ENCODE measurements around the gene ACKR3. TPM values are rescaled to one million over a fixed set of nuclear protein-coding genes. Genes with fewer than 3 reads are reported as not detected.

The ACKR3 gene
- total RNA-seq, 1 donor from 2014 or later, result 23.3 TPM

DNA sequence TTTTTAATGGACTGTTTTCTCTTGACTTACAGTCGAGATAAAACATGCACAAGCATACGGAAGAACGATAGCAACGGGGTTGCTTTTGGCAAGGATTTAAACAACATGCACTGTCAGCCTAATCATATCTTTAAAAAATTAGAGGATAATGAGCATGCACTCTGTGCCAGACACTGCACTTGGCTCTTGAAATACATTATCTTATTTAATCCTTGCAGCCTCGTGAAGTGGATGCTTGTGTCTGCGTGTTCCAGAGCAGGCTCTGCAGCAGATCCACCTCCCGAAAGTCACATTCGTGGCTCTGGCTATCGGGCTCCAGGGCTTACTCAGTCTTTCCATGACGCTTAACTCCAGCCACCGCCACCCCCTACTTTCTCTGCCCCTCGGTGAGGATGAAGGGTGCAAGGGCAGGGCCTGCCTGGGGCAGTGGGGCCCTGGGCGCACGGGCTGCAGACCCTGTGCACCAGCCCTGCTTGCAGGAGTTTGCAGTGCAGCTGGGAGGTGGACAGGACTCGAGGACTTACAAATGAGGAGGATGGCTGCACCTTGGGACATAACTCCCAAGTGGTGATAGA lies 61.7 kb downstream of the ACKR3 start:
- no peak overlapping the region for H3K4me3 Mint-ChIP-seq (ENCODE audit: low read depth)
- H3K27ac Mint-ChIP-seq, result no peak overlapping the region
- TF ChIP-seq CTCF (IDR thresholded peaks at IDR 0.05; ENCODE audit: unreplicated experiment), result no peak
- H3K9me3 Mint-ChIP-seq (ENCODE audit: low read depth), result no peaks in the 10 kb centered on the region
- peaks cover 37% of the 10 kb centered on the region for H3K27me3 Mint-ChIP-seq
- DNase-seq (ENCODE audit: low spot score, unreplicated experiment), result no peak
- H3K36me3 Mint-ChIP-seq (ENCODE audit: insufficient read depth), result no peaks in the 10 kb centered on the region
- no peaks in the 10 kb centered on the region for H3K4me1 Mint-ChIP-seq (ENCODE audit: low read depth)

- H3K4me1 Mint-ChIP-seq (ENCODE audit: low read depth), result no peaks in the 10 kb centered on the region
- no peaks in the 10 kb centered on the region for H3K9me3 Mint-ChIP-seq (ENCODE audit: low read depth)
- DNase-seq (ENCODE audit: low spot score, unreplicated experiment), result no peak
- peaks cover 39% of the 10 kb centered on the region for H3K27me3 Mint-ChIP-seq
- H3K36me3 Mint-ChIP-seq (ENCODE audit: insufficient read depth), result no peaks in the 10 kb centered on the region
- no peak overlapping the region for H3K27ac Mint-ChIP-seq
- no peak for TF ChIP-seq CTCF (IDR thresholded peaks at IDR 0.05; ENCODE audit: unreplicated experiment)
- no peak overlapping the region for H3K4me3 Mint-ChIP-seq (ENCODE audit: low read depth)
These were observed 62.2 kb downstream of the ACKR3 start for GRCh38 chr2:236631856-236632291.

All from progenitor cell of endocrine pancreas (in vitro differentiated cells).